Measurements from ENCODE around the gene DSC1.

Gene DSC1

GRCh38 chr18:31161757-31162418 is 768 bp downstream of the DSC1 start:
- POLR2A ChIA-PET: no interaction called here
- no peak for TF ChIP-seq ZNF384 (IDR thresholded peaks at IDR 0.05)
- no peak for TF ChIP-seq TARDBP (IDR thresholded peaks at IDR 0.05)
- CTCF ChIA-PET: interaction anchor here (0.7 kb wide), 1 partner anchor 12 kb away, joined by 3 read pairs; no protein-coding TSS in a partner anchor
- no peak for DNase-seq (ENCODE audit: extremely low spot score)

GRCh38 chr18:31156821-31157763 is 5.6 kb downstream of the DSC1 start:
- no peak for TF ChIP-seq FOXM1 (IDR thresholded peaks at IDR 0.05; ENCODE audit: borderline replicate concordance)
- no peak for TF ChIP-seq SUZ12 (IDR thresholded peaks at IDR 0.05)
- peak; percentile 66 for TF ChIP-seq PKNOX1 (IDR thresholded peaks at IDR 0.05)
- DNase-seq (ENCODE audit: extremely low spot score): peak; percentile 37
- POLR2A ChIA-PET: no interaction called here
- CTCF ChIA-PET: no interaction called here

GRCh38 chr18:31155498-31155897 is 7.2 kb downstream of the DSC1 start:
- TF ChIP-seq LEF1 (IDR thresholded peaks at IDR 0.05; ENCODE audit: borderline replicate concordance) (no peak), L3MBTL2 (conservative IDR thresholded peaks at IDR 0.05) (no peak), FOXK2 (IDR thresholded peaks at IDR 0.05) (no peak), ELF4 (IDR thresholded peaks at IDR 0.05) (no peak), SUZ12 (IDR thresholded peaks at IDR 0.05) (no peak), HDGF (IDR thresholded peaks at IDR 0.05; ENCODE audit: borderline replicate concordance) (no peak), FOXM1 (IDR thresholded peaks at IDR 0.05; ENCODE audit: borderline replicate concordance) (no peak), BHLHE40 (IDR thresholded peaks at IDR 0.05; ENCODE audit: borderline replicate concordance) (no peak), PKNOX1 (IDR thresholded peaks at IDR 0.05) (no peak), ZNF384 (IDR thresholded peaks at IDR 0.05) (no peak), CTBP1 (IDR thresholded peaks at IDR 0.05; ENCODE audit: borderline replicate concordance) (no peak), SP1 (IDR thresholded peaks at IDR 0.05) (no peak), NFRKB (IDR thresholded peaks at IDR 0.05) (no peak), ARNT (IDR thresholded peaks at IDR 0.05) (no peak), FOXA1 (IDR thresholded peaks at IDR 0.05) (no peak)
- ChIA-PET POLR2A (no interaction called here), CTCF (no interaction called here)
- DNase-seq (ENCODE audit: extremely low spot score): no peak

- ChIA-PET CTCF (interaction anchor here (0.6 kb wide), 1 partner anchor 80 kb away, joined by 4 read pairs; no protein-coding TSS in a partner anchor), POLR2A (no interaction called here)
- no peak for DNase-seq (ENCODE audit: extremely low spot score)
- TF ChIP-seq LEF1 (IDR thresholded peaks at IDR 0.05; ENCODE audit: borderline replicate concordance) (no peak), BHLHE40 (IDR thresholded peaks at IDR 0.05; ENCODE audit: borderline replicate concordance) (no peak), PKNOX1 (IDR thresholded peaks at IDR 0.05) (no peak), FOXM1 (IDR thresholded peaks at IDR 0.05; ENCODE audit: borderline replicate concordance) (no peak), ZNF384 (IDR thresholded peaks at IDR 0.05) (no peak), TARDBP (IDR thresholded peaks at IDR 0.05) (no peak), ARNT (IDR thresholded peaks at IDR 0.05) (no peak), ELF4 (IDR thresholded peaks at IDR 0.05) (no peak), SP1 (IDR thresholded peaks at IDR 0.05) (no peak), FOXK2 (IDR thresholded peaks at IDR 0.05) (no peak), L3MBTL2 (conservative IDR thresholded peaks at IDR 0.05) (no peak), NFRKB (IDR thresholded peaks at IDR 0.05) (no peak), FOXA1 (IDR thresholded peaks at IDR 0.05) (no peak), SUZ12 (IDR thresholded peaks at IDR 0.05) (no peak), HDGF (IDR thresholded peaks at IDR 0.05; ENCODE audit: borderline replicate concordance) (no peak), CTBP1 (IDR thresholded peaks at IDR 0.05; ENCODE audit: borderline replicate concordance) (no peak)
Observed at GRCh38 chr18:31154181-31154580, 8.5 kb downstream of the DSC1 start.

GRCh38 chr18:31149351-31149750 is 13.3 kb downstream of the DSC1 start:
- CTCF ChIA-PET: no interaction called here
- POLR2A ChIA-PET: no interaction called here
- TF ChIP-seq TARDBP (IDR thresholded peaks at IDR 0.05): no peak
- TF ChIP-seq FOXM1 (IDR thresholded peaks at IDR 0.05; ENCODE audit: borderline replicate concordance): no peak
- no peak for TF ChIP-seq LEF1 (IDR thresholded peaks at IDR 0.05; ENCODE audit: borderline replicate concordance)
- TF ChIP-seq L3MBTL2 (conservative IDR thresholded peaks at IDR 0.05): no peak
- no peak for TF ChIP-seq ZNF384 (IDR thresholded peaks at IDR 0.05)
- no peak for TF ChIP-seq CTBP1 (IDR thresholded peaks at IDR 0.05; ENCODE audit: borderline replicate concordance)
- no peak for TF ChIP-seq ARNT (IDR thresholded peaks at IDR 0.05)
- no peak for TF ChIP-seq HDGF (IDR thresholded peaks at IDR 0.05; ENCODE audit: borderline replicate concordance)
- TF ChIP-seq SP1 (IDR thresholded peaks at IDR 0.05): no peak
- no peak for TF ChIP-seq ELF4 (IDR thresholded peaks at IDR 0.05)
- TF ChIP-seq SUZ12 (IDR thresholded peaks at IDR 0.05): no peak
- no peak for TF ChIP-seq FOXA1 (IDR thresholded peaks at IDR 0.05)
- no peak for TF ChIP-seq BHLHE40 (IDR thresholded peaks at IDR 0.05; ENCODE audit: borderline replicate concordance)
- TF ChIP-seq FOXK2 (IDR thresholded peaks at IDR 0.05): no peak
- TF ChIP-seq PKNOX1 (IDR thresholded peaks at IDR 0.05): no peak
- DNase-seq (ENCODE audit: extremely low spot score): no peak
